Mesothelial cell of epicardium (in vitro differentiated cells): ENCODE results near the gene LCN2. TPM values are rescaled to one million over a fixed set of nuclear protein-coding genes. Genes with fewer than 3 reads are reported as not detected.
A peak's percentile ranks its signal among the peaks of the same experiment; 100 is the strongest.

Experiments
- DNase-seq, 2 experiments: peaks; one replicate each; pipeline ENCODE4 v3.0.0; 2021; ENCODE audit warnings: low spot score in 2 of 2; ENCODE audit not compliant: unreplicated experiment in 2 of 2
- H3K27ac Mint-ChIP-seq: 2 replicates; pipeline ENCODE4 v1.8.0; 2021; ENCODE audit warnings: mixed read lengths
- H3K27me3 Mint-ChIP-seq: 2 replicates; pipeline ENCODE4 v1.8.0; 2021; ENCODE audit warnings: low read depth, mixed read lengths
- H3K36me3 Mint-ChIP-seq: 2 replicates; pipeline ENCODE4 v1.8.0; 2021; ENCODE audit warnings: mixed read lengths
- H3K4me1 Mint-ChIP-seq: 2 replicates; pipeline ENCODE4 v1.8.0; 2021; ENCODE audit warnings: mixed read lengths
- H3K4me3 Mint-ChIP-seq: 2 replicates; pipeline ENCODE4 v1.8.0; 2021; ENCODE audit warnings: mild to moderate bottlenecking, moderate library complexity, mixed read lengths
- H3K9me3 Mint-ChIP-seq: 2 replicates; pipeline ENCODE4 v1.8.0; 2021; ENCODE audit warnings: mixed read lengths
- CTCF ChIP-seq: fragments of 200-600 bp; sonication (generic); IDR thresholded peaks from one replicate; pipeline ENCODE4 v1.5.0; 2021; ENCODE audit warnings: antibody characterized with exemption; ENCODE audit not compliant: unreplicated experiment
- total RNA-seq: library from RNA; stranded (reverse); gene quantifications from 3 replicates; pipeline ENCODE4 v1.2.1, GENCODE V29; 2021

LCN2 gene
- total RNA-seq, 1 donor from 2014 or later, result not detected

- TF ChIP-seq CTCF, result peak; percentile 12
- H3K27ac Mint-ChIP-seq, result no peak overlapping the region
- peak overlapping the region; percentile 73 for H3K4me3 Mint-ChIP-seq
- H3K36me3 Mint-ChIP-seq, result peaks cover 5% of the 10 kb centered on the region
- DNase-seq, result peak in 1 of 2 experiments; percentile 69
- peaks cover 19% of the 10 kb centered on the region for H3K4me1 Mint-ChIP-seq
- H3K9me3 Mint-ChIP-seq, result peaks cover 5% of the 10 kb centered on the region
- H3K27me3 Mint-ChIP-seq, result no peaks in the 10 kb centered on the region
These were observed 24.2 kb upstream of the LCN2 start for GRCh38 chr9:128124873-128125579.

- peaks cover 5% of the 10 kb centered on the region for H3K36me3 Mint-ChIP-seq
- H3K9me3 Mint-ChIP-seq, result peaks cover 5% of the 10 kb centered on the region
- TF ChIP-seq CTCF, result no peak
- H3K27me3 Mint-ChIP-seq, result no peaks in the 10 kb centered on the region
- H3K4me3 Mint-ChIP-seq, result peak overlapping the region; percentile 73
- H3K4me1 Mint-ChIP-seq, result peaks cover 19% of the 10 kb centered on the region
- no peak for DNase-seq
- H3K27ac Mint-ChIP-seq, result peak overlapping the region; percentile 37
These were observed 23.5 kb upstream of the LCN2 start for GRCh38 chr9:128125580-128126354.

GRCh38 chr9:128127568-128127989, 21.7 kb upstream of the LCN2 start, which contains the start of gene PTGES2:
Gene PTGES2 (minus strand): TSS chr9:128127729. CDS start chr9:128127717, 12 bp downstream.
- Mint-ChIP-seq H3K4me1 (peaks cover 19% of the 10 kb centered on the region), H3K27ac (peak within 1 kb of the TSS; percentile 98), H3K27me3 (peaks cover 8% of the 10 kb centered on the region), H3K9me3 (peaks cover 5% of the 10 kb centered on the region), H3K36me3 (peaks cover 5% of the 10 kb centered on the region), H3K4me3 (peak within 1 kb of the TSS; percentile 92)
- TF ChIP-seq CTCF, result no peak
- peak; percentile 64 to 79 for DNase-seq

GRCh38 chr9:128127990-128128835, 21.0 kb upstream of the LCN2 start:
- TF ChIP-seq CTCF, result no peak
- Mint-ChIP-seq H3K9me3 (peaks cover 5% of the 10 kb centered on the region), H3K27me3 (peaks cover 14% of the 10 kb centered on the region), H3K36me3 (peaks cover 3% of the 10 kb centered on the region), H3K27ac (peak overlapping the region; percentile 98), H3K4me1 (peaks cover 19% of the 10 kb centered on the region), H3K4me3 (peak overlapping the region; percentile 92)
- peak; percentile 80 to 86 for DNase-seq

GRCh38 chr9:128128836-128129590, 20.2 kb upstream of the LCN2 start:
- Mint-ChIP-seq H3K4me3 (peak overlapping the region; percentile 92), H3K9me3 (peaks cover 9% of the 10 kb centered on the region), H3K27ac (peak overlapping the region; percentile 91), H3K4me1 (peaks cover 19% of the 10 kb centered on the region), H3K36me3 (peaks cover 3% of the 10 kb centered on the region), H3K27me3 (peaks cover 22% of the 10 kb centered on the region)
- DNase-seq, result no peak
- no peak for TF ChIP-seq CTCF
